ENCODE results near the gene HLA-C. TPM values are rescaled to one million over a fixed set of nuclear protein-coding genes. Genes with fewer than 3 reads are reported as not detected.

HLA-C gene
- total RNA-seq, 6 experiments from 2014 or later: 88.7 to 148 (median 125) TPM

DNA sequence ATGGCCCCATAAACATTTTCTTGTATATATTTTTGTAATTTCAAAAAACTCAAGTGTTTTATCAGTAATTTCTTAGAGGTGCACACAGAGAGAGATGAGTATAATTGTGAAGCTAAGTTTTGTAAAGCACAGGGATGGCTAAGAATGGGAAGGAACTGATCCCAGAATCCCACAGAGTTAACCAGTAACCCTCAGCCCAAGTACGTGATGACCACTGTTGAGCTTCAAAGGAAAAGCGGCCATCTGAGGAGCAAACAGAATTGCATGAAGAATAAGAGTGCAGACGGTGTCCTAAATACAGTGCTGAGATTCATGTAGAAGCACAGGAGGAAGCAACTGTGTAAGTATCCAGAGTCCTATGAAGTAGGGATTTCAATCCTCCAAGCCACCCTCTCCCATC lies 28.1 kb upstream of the HLA-C start:
- Mint-ChIP-seq H3K36me3 (ENCODE audit: low read depth) (no peaks in the 10 kb centered on the region), H3K27ac (no peak overlapping the region), H3K9me3 (no peaks in the 10 kb centered on the region), H3K27me3 (ENCODE audit: insufficient read depth) (peaks cover 28% of the 10 kb centered on the region), H3K4me1 (ENCODE audit: low read depth) (no peaks in the 10 kb centered on the region), H3K4me3 (no peak overlapping the region)
- DNase-seq: no peak
- TF ChIP-seq CTCF (IDR thresholded peaks at IDR 0.05): no peak

GRCh38 chr6:31299511-31299910 lies 27.6 kb upstream of the HLA-C start:
- Mint-ChIP-seq H3K36me3 (ENCODE audit: low read depth) (no peaks in the 10 kb centered on the region), H3K27ac (no peak overlapping the region), H3K27me3 (ENCODE audit: insufficient read depth) (peaks cover 27% of the 10 kb centered on the region), H3K4me1 (ENCODE audit: low read depth) (no peaks in the 10 kb centered on the region), H3K9me3 (no peaks in the 10 kb centered on the region), H3K4me3 (no peak overlapping the region)
- no peak for DNase-seq
- no peak for TF ChIP-seq CTCF (IDR thresholded peaks at IDR 0.05)

DNA sequence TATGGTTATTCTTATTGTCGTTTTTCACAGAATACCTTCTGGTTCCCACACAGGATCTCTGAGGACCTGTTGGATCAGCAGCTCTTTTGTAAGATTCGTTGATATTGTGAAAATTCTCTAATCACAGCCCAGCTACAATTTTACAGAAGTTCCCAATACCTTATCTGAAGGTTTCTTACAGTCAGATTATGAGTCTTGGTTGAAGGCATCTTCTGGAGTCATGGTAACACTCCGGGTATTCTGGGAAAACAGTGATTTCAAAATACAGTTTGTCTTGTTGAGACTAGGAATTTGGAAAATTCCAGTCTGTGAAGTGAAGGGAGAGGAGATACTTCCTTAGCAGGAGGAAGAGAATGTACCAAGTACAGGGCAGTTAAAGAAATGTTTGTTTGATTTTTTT lies 22.2 kb upstream of the HLA-C start:
- no peak overlapping the region for H3K4me3 Mint-ChIP-seq
- no peak overlapping the region for H3K27ac Mint-ChIP-seq
- H3K4me1 Mint-ChIP-seq (ENCODE audit: low read depth): no peaks in the 10 kb centered on the region
- TF ChIP-seq CTCF (IDR thresholded peaks at IDR 0.05): no peak
- H3K27me3 Mint-ChIP-seq (ENCODE audit: insufficient read depth): peaks cover 20% of the 10 kb centered on the region
- no peak for DNase-seq
- H3K36me3 Mint-ChIP-seq (ENCODE audit: low read depth): no peaks in the 10 kb centered on the region
- H3K9me3 Mint-ChIP-seq: no peaks in the 10 kb centered on the region

DNA sequence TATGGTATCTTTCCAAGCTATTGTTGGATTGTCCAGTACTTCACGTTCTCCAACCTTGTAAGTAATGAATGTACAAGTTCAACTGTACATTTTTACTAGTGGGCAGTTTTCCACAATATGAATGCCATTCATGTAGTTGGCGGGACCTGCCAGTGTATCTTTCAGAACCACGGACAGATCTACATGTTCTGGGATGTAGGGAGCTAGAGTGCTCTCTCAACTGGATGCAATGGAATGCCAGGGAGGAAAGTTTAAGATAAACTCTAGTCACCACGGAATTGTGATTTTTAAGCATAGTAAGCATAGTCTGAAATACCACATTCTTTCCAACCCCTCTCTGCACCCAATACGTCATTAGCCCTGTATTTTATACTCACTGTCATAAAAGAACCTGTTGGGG lies 21.5 kb upstream of the HLA-C start:
- H3K27me3 Mint-ChIP-seq (ENCODE audit: insufficient read depth): peaks cover 20% of the 10 kb centered on the region

GRCh38 chr6:31289788-31290187 lies 17.9 kb upstream of the HLA-C start:
- Mint-ChIP-seq H3K9me3 (no peaks in the 10 kb centered on the region), H3K27ac (no peak overlapping the region), H3K4me3 (no peak overlapping the region), H3K4me1 (ENCODE audit: low read depth) (no peaks in the 10 kb centered on the region), H3K36me3 (ENCODE audit: low read depth) (no peaks in the 10 kb centered on the region), H3K27me3 (ENCODE audit: insufficient read depth) (peaks cover 16% of the 10 kb centered on the region; the same call in 1 of the 2 replicates)
- DNase-seq: no peak
- no peak for TF ChIP-seq CTCF (IDR thresholded peaks at IDR 0.05)

More for the DNA sequence above, 21.5 kb upstream of the HLA-C start:
- Mint-ChIP-seq H3K27ac (no peak overlapping the region), H3K4me3 (no peak overlapping the region), H3K9me3 (no peaks in the 10 kb centered on the region), H3K36me3 (ENCODE audit: low read depth) (no peaks in the 10 kb centered on the region), H3K4me1 (ENCODE audit: low read depth) (no peaks in the 10 kb centered on the region)
- TF ChIP-seq CTCF (IDR thresholded peaks at IDR 0.05): no peak
- DNase-seq: peak; percentile 16

GRCh38 chr6:31287619-31288018 lies 15.7 kb upstream of the HLA-C start:
- no peak overlapping the region for H3K4me3 Mint-ChIP-seq
- H3K9me3 Mint-ChIP-seq: no peaks in the 10 kb centered on the region
- DNase-seq: no peak
- no peaks in the 10 kb centered on the region for H3K36me3 Mint-ChIP-seq (ENCODE audit: low read depth)
- H3K4me1 Mint-ChIP-seq (ENCODE audit: low read depth): no peaks in the 10 kb centered on the region
- H3K27ac Mint-ChIP-seq: no peak overlapping the region
- no peak for TF ChIP-seq CTCF (IDR thresholded peaks at IDR 0.05)
- H3K27me3 Mint-ChIP-seq (ENCODE audit: insufficient read depth): peaks cover 21% of the 10 kb centered on the region

All from HFFc6 (cell line).